GM12878 (cell line): ENCODE data around the gene ZNF728.
"Not testable (repeated sequence)": the region's sequence is repeated elsewhere in the genome, so short reads cannot be mapped to it uniquely, and the experiment has no call there.

Experiments used
- ATF7 ChIP-seq: fragments of 450-650 bp; IDR thresholded peaks from 2 replicates; pipeline ENCODE4 v1.6.1; 2016; ENCODE audit warnings: low read depth, mild to moderate bottlenecking
- CBFB ChIP-seq: IDR thresholded peaks from 2 replicates; pipeline ENCODE4 v1.6.1; 2016; ENCODE audit warnings: antibody characterized with exemption, low read depth
- CTCF ChIP-seq, 3 experiments: IDR thresholded peaks in 2 of 3; conservative IDR thresholded peaks in 1 of 3; 2 replicates each; pipeline ENCODE4 v1.5.1; 2011; ENCODE audit warnings: low read depth in 3 of 3, low read length in 3 of 3, mild to moderate bottlenecking in 3 of 3, control low read depth in 2 of 3, moderate library complexity in 2 of 3, inconsistent platforms in 1 of 3, mixed read lengths in 1 of 3; ENCODE audit not compliant: control insufficient read depth in 2 of 3, insufficient read depth in 1 of 3; ENCODE audit errors: extremely low read depth in 1 of 3
- GABPA ChIP-seq: IDR thresholded peaks from 2 replicates; pipeline ENCODE4 v1.6.1; 2014; ENCODE audit warnings: antibody characterized with exemption, low read depth, mild to moderate bottlenecking, inconsistent platforms
- HDAC2 ChIP-seq: fragments of 200-600 bp; sonication (generic); IDR thresholded peaks from 2 replicates; pipeline ENCODE4 v1.6.1; 2017
- NFXL1 ChIP-seq: fragments of 450-650 bp; IDR thresholded peaks from 2 replicates; pipeline ENCODE4 v1.6.1; 2017; ENCODE audit warnings: antibody characterized with exemption, mild to moderate bottlenecking, borderline replicate concordance
- SMC3 ChIP-seq: IDR thresholded peaks from 2 replicates; pipeline ENCODE4 v1.6.1; 2011; ENCODE audit warnings: low read length, improper control_type of control experiment, borderline replicate concordance

DNA sequence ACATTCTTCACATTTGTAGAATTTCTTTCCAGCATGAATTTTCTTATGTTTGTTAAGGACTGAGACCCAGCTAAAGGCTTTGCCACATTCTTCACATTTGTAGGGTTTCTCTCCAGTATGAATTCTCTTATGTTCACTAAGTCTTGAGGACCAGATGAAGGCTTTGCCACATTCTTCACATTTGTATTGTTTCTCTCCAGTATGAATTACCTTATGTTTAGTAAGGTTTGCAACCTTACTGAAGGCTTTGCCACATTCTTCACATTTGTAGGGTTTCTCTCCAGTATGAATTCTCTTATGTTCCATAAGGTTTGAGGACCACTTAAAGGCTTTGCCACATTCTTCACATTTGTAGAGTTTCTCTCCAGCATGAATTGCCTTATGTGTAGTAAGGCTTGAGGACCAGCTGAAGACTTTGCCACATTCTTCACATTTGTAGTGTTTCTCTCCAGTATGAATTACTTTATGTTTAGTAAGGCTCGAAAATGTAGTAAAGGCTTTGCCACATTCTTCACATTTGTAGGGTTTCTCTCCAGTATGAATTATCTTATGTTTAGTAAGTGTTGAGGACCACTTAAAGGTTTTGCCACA, 27.3 kb downstream of the ZNF728 start:
- TF ChIP-seq ATF7; CTCF (IDR thresholded peaks at IDR 0.05 in 2 of 3, conservative IDR thresholded peaks at IDR 0.05 in 1 of 3; ENCODE audit: control insufficient read depth in 2 of 3, extremely low read depth in 1 of 3, insufficient read depth in 1 of 3, low read depth in 3 of 3, low read length in 3 of 3); NFXL1; GABPA; CBFB; SMC3; HDAC2: not testable (repeated sequence)
